GM21717 (cell line): Measurements from ENCODE around the gene TIMM23.
"Not testable (repeated sequence)": the region's sequence is repeated elsewhere in the genome, so short reads cannot be mapped to it uniquely, and the experiment has no call there.

Experiments
- ATAC-seq: cut with Tn5 transposase; IDR thresholded peaks from one replicate; pipeline ENCODE4 v1.9.1; 2021; ENCODE audit warnings: mild to moderate bottlenecking, moderate library complexity; ENCODE audit not compliant: unreplicated experiment

The TIMM23 gene, protein sequence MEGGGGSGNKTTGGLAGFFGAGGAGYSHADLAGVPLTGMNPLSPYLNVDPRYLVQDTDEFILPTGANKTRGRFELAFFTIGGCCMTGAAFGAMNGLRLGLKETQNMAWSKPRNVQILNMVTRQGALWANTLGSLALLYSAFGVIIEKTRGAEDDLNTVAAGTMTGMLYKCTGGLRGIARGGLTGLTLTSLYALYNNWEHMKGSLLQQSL

DNA sequence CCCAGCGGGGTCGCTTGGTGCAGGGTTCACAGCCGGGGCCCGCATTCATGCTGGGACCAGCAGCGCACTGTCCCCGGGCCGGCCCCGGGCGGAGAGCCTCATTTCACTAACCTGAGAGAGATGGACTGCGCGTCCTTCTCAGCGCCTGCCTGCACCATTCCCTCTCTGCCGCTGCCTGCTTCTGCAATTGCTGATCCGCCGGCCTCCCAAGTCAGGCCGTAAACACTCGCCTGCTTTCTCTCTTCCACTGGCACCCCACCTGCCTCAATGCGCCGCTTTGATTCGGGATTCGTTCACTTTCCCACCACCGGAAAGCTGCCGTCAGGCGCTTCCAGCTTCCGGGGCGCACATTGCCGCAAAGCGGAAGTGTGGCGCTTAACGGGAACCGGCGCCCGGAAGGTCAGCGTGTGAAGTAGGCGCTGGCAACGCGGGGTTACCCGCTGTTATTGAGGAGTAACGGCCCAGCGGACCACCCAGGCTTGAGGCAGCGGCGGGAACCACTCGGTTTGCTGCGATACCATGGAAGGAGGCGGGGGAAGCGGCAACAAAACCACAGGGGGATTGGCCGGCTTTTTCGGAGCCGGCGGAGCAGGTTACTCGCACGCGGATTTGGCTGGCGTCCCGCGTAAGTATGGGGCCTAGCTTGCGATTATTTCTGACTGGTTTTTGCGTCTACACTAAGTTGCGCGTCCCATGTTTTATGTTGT lies at the start of gene TIMM23:
TIMM23 (plus strand) TSS at position 384 of the 707 bp plus-strand sequence; CDS start at position 520, 136 bp downstream.
- peak; percentile 66 for ATAC-seq

DNA sequence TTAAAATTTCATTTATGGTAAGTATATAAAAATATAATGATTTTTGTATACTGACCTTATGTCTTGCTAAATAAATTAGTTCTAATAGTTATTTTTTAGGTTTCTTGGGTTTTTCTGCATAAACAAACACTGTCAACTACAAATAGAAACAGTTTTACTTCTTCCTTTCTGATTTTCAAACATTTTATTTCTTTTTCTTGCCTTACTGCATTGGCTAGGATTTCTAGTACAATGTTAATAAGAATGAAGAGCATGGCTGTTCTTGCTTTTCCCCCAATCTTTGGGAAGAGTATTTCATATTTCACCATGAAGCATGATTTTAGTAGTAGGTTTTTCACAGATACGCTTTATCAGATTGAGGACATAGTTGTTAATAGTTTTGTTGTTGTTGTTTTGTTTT lies 45.5 kb upstream of the TIMM23 start:
- ATAC-seq, result not testable (repeated sequence)

- ATAC-seq, result not testable (repeated sequence)
Observed at GRCh38 chr10:45931305-45931704, 41.0 kb upstream of the TIMM23 start.

- not testable (repeated sequence) for ATAC-seq
Observed at GRCh38 chr10:45934788-45935187, 37.5 kb upstream of the TIMM23 start.

- not testable (repeated sequence) for ATAC-seq
Observed at GRCh38 chr10:45939176-45939697, 33.1 kb upstream of the TIMM23 start.

DNA sequence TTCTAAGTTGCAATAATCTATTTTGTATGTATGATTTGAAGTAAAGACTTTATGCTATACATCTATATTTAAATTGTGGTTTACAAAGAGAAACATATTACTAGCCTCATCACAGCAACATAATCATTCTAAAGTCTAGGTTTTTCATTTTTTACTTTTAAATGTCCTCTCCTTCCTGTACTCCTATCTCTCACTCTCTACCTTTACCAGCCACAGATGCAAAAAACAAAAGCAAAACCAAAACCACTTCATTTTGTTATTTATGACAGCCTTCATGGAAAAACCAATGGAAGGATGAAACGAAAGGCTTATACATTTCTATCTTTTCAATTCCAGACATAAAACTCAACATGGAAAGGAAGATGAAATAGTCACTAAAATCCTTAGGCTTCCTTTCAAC lies 31.1 kb upstream of the TIMM23 start:
- ATAC-seq, result not testable (repeated sequence)

DNA sequence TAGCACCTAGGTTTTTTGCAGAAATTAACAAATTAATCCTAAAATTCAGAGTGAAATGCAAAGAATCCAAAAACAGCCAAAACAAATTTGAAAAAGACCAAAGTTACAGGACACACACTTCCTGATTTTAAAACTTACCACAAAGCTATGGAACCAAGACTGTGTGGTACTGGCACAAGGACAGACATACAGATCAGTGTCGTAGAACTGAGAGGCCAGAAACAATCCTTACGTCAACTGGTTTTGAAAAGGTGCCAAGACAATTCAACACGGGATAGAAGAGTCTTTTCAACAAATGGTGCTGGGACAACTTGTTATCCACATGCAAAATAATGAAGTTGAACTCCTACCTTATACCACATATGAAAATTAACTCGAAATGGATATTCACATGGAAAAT lies 26.8 kb upstream of the TIMM23 start:
- ATAC-seq, result not testable (repeated sequence)

DNA sequence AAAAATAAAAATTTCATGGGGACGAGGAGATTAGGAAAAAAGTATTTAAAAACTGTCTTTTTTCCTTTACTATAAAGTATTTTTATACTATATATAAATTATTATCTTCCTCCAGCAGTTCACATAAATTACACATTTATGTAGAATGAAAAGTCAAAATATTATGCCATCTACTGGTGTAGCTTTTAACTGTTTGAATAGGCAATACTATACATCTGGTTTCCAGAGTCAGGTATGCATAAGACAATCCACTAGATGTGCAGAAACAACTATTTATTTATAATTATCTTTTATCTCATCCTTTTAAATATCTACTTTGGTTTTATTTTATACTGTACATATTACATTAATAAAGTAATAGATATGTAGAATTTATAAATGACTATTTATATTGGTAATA lies 24.9 kb upstream of the TIMM23 start:
- ATAC-seq, result not testable (repeated sequence)

DNA sequence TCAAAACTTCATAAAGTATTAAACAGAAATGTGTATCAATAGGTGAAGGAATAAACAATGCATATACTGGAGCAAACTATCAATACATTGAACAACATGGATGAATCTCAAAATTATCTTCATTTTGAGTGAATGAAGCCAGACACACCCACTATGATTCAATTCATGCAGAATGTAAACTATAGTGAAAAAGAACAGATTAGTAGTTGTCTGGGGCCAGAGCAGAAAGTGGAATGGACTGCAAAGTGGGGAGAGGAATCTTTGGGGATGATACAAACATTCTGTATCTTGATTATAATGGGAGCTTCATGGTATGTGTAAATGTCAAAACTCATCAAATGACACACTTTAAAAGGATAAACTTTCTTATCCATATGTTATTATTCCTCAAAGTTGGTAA lies 23.5 kb upstream of the TIMM23 start:
- not testable (repeated sequence) for ATAC-seq

- not testable (repeated sequence) for ATAC-seq
Observed at GRCh38 chr10:45954367-45954766, 17.9 kb upstream of the TIMM23 start.

DNA sequence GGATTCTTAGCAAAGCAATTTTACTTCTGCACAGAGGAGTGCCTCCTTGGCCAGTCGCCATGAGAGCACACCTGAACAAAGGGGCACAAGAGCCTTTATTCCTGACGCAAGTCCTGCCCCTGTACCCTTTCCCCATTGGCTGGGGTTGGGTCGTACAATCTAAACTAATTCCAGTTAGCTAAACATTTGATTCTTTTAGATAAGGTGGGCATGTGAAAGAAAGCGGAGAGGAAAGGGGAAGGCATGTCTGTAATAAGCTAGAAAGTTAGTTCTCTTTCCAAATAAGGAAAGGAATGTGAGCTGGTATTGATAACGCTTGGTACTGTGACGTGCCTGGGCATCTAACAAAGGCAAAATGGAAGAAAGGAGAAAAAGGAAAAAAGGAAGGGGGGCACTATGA lies 15.7 kb upstream of the TIMM23 start:
- ATAC-seq, result not testable (repeated sequence)

DNA sequence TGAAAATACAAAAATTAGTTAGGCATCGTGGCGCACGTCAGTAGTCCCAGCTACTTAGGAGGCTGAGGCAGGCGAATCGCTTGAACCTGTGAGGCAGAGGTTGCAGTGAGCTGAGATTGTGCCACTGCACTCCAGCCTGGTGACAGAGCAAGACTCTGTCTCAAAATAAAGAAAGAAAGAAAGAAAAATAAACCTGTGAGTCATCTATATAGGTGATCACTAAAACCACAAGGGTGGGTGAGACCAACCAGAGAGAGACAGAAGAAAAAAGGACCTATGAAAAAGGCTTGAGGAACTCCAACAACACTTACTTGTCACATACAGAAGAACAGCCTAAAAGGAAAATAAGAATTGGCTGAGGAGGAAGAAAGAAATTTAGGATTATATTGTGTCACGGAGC lies 14.4 kb upstream of the TIMM23 start:
- ATAC-seq, result not testable (repeated sequence)

GRCh38 chr10:45962686-45963452 lies 9.4 kb upstream of the TIMM23 start:
- not testable (repeated sequence) for ATAC-seq

DNA sequence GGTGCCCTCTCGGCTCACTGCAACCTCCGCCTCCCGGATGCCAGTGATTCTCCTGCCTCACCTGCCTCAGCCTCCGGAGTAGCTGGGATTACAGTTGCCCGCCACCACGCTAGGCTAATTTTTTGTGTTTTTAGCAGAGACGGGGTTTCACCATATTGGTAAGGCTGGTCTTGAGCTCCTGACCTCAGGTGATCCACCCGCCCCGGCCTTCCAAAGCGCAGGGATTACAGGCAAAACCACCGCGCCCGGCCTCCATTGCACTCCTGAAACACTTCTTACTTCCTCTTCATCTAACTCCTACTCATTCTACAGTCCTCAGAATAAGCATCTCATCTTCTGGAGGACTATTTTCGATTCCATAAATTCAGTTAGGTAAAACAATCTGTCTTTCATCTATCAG lies 1.3 kb upstream of the TIMM23 start:
- ATAC-seq, result not testable (repeated sequence)

GRCh38 chr10:45971742-45972105 lies 565 bp upstream of the TIMM23 start:
- ATAC-seq, result peak; percentile 29

- ATAC-seq, result peak; percentile 6
Observed at GRCh38 chr10:45972813-45973169, 502 bp downstream of the TIMM23 start.

DNA sequence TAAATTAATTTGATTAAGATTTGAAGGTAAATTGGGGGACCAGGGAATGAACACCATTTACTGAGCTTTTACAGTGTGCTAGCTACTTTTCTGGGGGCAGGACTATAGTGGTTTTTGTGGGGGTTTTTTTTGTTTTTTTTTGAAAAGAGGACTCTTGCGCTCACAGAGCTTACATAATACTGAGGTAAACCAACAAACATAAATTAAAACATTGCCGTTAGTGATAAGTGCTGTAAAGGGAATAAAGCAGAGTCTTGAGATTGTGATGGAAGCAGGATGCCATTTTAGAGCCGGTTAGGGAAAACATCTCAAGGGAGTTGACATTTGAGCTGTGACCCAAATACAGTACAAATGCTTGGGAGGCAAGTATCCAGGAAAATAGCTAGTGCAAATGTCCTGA lies 1.8 kb downstream of the TIMM23 start:
- not testable (repeated sequence) for ATAC-seq

- ATAC-seq, result peak; percentile 77
Observed at GRCh38 chr10:45978554-45978953, 6.3 kb downstream of the TIMM23 start.

DNA sequence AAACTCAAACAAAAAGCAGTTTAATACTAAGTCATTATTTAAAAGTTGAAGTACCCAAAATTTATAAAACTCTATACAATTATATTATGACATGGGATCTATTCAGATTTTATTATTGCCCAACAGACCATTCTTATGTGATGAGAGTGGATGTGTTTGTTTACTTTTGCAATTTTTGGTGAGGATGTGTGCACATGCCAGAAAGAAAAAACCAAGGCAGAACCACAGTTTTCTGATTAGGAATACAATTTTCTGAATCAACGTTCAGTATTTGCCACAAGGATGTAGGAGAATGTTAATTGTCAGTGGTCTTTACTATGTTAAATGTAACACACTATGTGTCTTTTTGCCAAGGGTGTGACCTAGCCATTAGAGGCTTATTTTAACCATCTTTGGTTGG lies 9.1 kb downstream of the TIMM23 start:
- not testable (repeated sequence) for ATAC-seq

DNA sequence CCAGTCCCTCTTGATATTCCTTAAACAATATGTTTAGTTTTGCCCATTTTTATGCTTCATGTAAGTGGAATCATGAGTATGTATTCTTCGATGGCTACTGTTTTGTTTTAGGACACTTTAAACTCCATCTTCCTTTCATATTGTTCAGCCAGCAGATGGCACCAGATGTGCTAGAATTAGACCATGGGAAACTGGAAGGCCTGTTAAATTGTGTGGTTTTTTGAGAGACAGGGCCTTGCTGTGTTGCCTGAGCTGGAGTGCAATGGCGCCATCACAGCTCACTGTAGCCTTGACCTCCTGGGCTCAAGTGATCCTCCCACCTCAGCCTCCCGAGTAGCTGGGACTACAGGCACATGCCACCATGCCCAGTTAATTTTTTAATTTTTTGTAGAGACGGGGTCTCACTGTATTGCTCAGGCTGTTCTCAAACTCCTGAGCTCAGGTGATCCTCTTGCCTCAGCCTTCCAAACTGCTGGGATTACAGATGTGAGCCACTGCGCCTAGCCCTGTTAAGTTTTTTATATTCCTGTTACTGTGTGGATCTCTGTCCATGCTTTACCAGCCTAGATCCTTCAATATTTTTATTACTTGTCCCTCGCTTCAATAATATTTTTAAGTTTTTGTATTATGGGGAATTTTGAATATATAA lies 11.4 kb downstream of the TIMM23 start:
- not testable (repeated sequence) for ATAC-seq

DNA sequence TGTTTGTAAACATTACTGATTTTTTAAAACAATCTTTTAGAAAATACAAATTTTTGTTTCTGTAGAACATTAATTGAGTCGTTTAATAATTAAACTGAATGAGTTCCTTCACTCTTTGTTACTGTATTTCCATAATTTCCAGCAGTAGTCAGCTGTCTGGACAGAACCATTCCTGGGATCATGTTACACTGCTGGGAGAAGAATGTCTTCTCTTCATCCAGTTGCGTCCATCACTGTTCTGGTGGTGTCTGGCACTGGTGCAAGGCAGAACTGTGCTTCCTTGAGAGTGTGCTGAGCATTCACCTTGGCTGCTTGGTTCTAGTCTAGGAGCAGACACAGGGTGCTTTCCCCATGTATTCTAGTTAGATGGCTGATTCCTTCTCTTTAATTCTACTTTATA lies 12.2 kb downstream of the TIMM23 start:
- ATAC-seq, result not testable (repeated sequence)
